Activated CD4-positive, alpha-beta T cell treated with anti-CD3 and anti-CD28 coated beads, Interleukin-2, amount 50 U/mL, for 16 hours (primary cell): ENCODE data around the gene PHKB.
A peak's percentile ranks its signal among the peaks of the same experiment; 100 is the strongest.
"Not testable (repeated sequence)": the region's sequence is repeated elsewhere in the genome, so short reads cannot be mapped to it uniquely, and the experiment has no call there.

Source experiments
- DNase-seq: peaks from one replicate; pipeline ENCODE4 v3.0.0-alpha.2; 2020

Gene PHKB

GRCh38 chr16:47519037-47519436 is 57.9 kb downstream of the PHKB start:
- DNase-seq, result no peak

GRCh38 chr16:47519546-47519945 is 58.4 kb downstream of the PHKB start:
- no peak for DNase-seq

GRCh38 chr16:47519996-47520679 is 59.0 kb downstream of the PHKB start:
- DNase-seq, result no peak

GRCh38 chr16:47523342-47524006 is 62.3 kb downstream of the PHKB start:
- no peak for DNase-seq

GRCh38 chr16:47524007-47524405 is 62.9 kb downstream of the PHKB start:
- DNase-seq, result no peak

GRCh38 chr16:47528431-47528830 is 67.3 kb downstream of the PHKB start:
- no peak for DNase-seq

- DNase-seq, result no peak
Measured at GRCh38 chr16:47533744-47534292, 72.7 kb downstream of the PHKB start.

GRCh38 chr16:47538472-47538871 is 77.3 kb downstream of the PHKB start:
- DNase-seq, result no peak

- not testable (repeated sequence) for DNase-seq
Measured at GRCh38 chr16:47539707-47540670, 78.9 kb downstream of the PHKB start.

GRCh38 chr16:47541135-47541534 is 80.0 kb downstream of the PHKB start:
- not testable (repeated sequence) for DNase-seq

GRCh38 chr16:47544255-47544654 is 83.1 kb downstream of the PHKB start:
- DNase-seq, result peak; percentile 73

GRCh38 chr16:47551185-47551584 is 90.1 kb downstream of the PHKB start:
- DNase-seq, result not testable (repeated sequence)

- not testable (repeated sequence) for DNase-seq
Measured at GRCh38 chr16:47551767-47552166, 90.6 kb downstream of the PHKB start.

GRCh38 chr16:47553853-47554564 is 92.9 kb downstream of the PHKB start:
- DNase-seq, result no peak

- DNase-seq, result not testable (repeated sequence)
Measured at GRCh38 chr16:47554587-47554986, 93.5 kb downstream of the PHKB start.

- no peak for DNase-seq
Measured at GRCh38 chr16:47561286-47561685, 100.2 kb downstream of the PHKB start.

GRCh38 chr16:47562366-47562765 is 101.2 kb downstream of the PHKB start:
- no peak for DNase-seq

GRCh38 chr16:47565454-47565853 is 104.3 kb downstream of the PHKB start:
- peak; percentile 39 for DNase-seq

GRCh38 chr16:47567321-47567720 is 106.2 kb downstream of the PHKB start:
- DNase-seq, result no peak

GRCh38 chr16:47568351-47568750 is 107.2 kb downstream of the PHKB start:
- no peak for DNase-seq

- DNase-seq, result no peak
Measured at GRCh38 chr16:47571049-47571448, 109.9 kb downstream of the PHKB start.

GRCh38 chr16:47571711-47572110 is 110.6 kb downstream of the PHKB start:
- DNase-seq, result no peak
